HUES6 (cell line): ENCODE measurements around the gene COPS9.
A peak's percentile ranks its signal among the peaks of the same experiment; 100 is the strongest.

Source experiments
- H3K27ac ChIP-seq: 2 replicates; pipeline ENCODE4 v1.7.0; 2013; ENCODE audit warnings: low read depth, mild to moderate bottlenecking, low read length, inconsistent platforms
- H3K27me3 ChIP-seq: 2 replicates; pipeline ENCODE4 v1.6.1; 2013; ENCODE audit warnings: low read length; ENCODE audit not compliant: control insufficient read depth, insufficient read depth
- H3K36me3 ChIP-seq: 2 replicates; pipeline ENCODE4 v1.6.1; 2013; ENCODE audit warnings: low read length; ENCODE audit not compliant: control insufficient read depth, insufficient read depth
- H3K4me1 ChIP-seq: 2 replicates; pipeline ENCODE4 v1.6.1; 2013; ENCODE audit warnings: low read length; ENCODE audit not compliant: control insufficient read depth, insufficient read depth
- H3K4me3 ChIP-seq: 2 replicates; pipeline ENCODE4 v1.5.1; 2013; ENCODE audit warnings: low read depth, low read length
- H3K9ac ChIP-seq: one replicate; pipeline ENCODE4 v1.6.1; 2013; ENCODE audit warnings: mild to moderate bottlenecking, low read length
- H3K9me3 ChIP-seq: 2 replicates; pipeline ENCODE4 v1.6.1; 2013; ENCODE audit warnings: low read depth, low read length; ENCODE audit not compliant: control insufficient read depth, insufficient read depth

Gene COPS9

DNA sequence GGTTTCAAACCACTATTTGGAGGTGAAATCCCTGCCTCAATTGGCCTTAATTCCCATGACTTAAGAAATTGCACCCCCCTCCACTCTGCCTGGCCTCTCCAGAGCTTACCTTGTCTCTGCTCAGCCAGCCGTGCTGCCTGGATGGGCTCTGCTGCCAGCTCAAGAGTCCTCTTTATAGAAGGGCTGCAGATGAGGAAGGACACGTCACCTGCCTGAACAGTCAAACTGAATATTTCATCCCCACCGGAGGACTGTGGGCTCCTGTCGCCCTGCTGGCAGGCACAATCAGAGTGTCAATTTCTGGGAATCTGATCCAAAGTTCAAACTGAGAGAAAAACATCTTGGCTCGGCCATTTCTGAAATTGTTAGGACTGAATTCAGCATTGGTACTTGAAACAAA is 4.4 kb upstream of the COPS9 start, which contains the start of gene OTOS:
TSS of gene OTOS (minus strand) at position 148 of the 400 bp plus-strand sequence. CDS start 332 bp downstream, outside the sequence.
- Histone ChIP-seq H3K27me3 (peaks cover 17% of the 10 kb centered on the region; the same call in 1 of the 2 replicates), H3K9me3 (no peaks in the 10 kb centered on the region), H3K4me3 (no peak within 1 kb of the TSS), H3K9ac (no peak within 1 kb of the TSS), H3K36me3 (no peaks in the 10 kb centered on the region), H3K27ac (no peak within 1 kb of the TSS), H3K4me1 (peaks cover 21% of the 10 kb centered on the region)

DNA sequence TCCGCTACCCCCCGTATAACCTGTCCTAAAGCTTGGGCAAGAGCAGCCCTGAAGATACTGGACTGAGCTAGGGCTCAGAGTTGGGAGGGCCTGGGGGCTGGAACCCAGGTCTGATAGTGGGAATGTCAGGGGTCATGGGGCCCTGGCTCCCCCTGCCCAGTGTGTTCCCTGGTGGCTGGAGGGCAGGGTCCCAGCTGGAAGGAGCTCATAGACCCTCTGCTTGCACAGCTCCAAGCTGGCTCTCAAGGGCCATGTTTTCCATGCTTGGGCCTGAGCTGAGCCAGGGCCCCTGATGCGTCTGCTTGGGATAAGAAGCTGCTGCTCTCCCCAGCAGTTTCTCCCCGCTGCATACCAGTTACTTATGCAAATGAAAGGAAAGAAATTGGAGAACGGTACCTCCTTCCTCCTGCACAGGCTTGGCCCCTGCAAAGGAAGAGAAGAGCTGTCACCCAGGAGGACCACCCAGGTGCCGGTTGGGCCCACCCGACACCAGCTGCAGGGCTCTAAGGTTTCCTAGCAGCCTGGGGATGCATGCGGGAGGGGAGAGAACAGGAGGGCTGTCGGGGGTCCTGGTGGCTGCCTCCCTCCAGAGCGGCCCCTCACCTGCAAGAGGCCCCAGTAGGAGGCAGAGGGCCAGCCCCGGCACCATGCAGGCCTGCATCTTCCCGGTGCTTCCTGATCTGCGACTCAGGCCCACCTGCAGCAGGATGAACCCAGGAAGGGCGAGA is 3.7 kb upstream of the COPS9 start:
- H3K4me3 ChIP-seq: no peak overlapping the region
- H3K9ac ChIP-seq: no peak overlapping the region
- H3K36me3 ChIP-seq: no peaks in the 10 kb centered on the region
- H3K27ac ChIP-seq: no peak overlapping the region
- H3K9me3 ChIP-seq: no peaks in the 10 kb centered on the region
- H3K27me3 ChIP-seq: peaks cover 17% of the 10 kb centered on the region; the same call in 1 of the 2 replicates
- peaks cover 25% of the 10 kb centered on the region for H3K4me1 ChIP-seq

GRCh38 chr2:240139011-240139441 is 2.9 kb upstream of the COPS9 start:
- Histone ChIP-seq H3K36me3 (no peaks in the 10 kb centered on the region), H3K27me3 (peaks cover 17% of the 10 kb centered on the region; the same call in 1 of the 2 replicates), H3K4me3 (no peak overlapping the region), H3K27ac (no peak overlapping the region), H3K9ac (no peak overlapping the region), H3K9me3 (no peaks in the 10 kb centered on the region), H3K4me1 (peaks cover 24% of the 10 kb centered on the region)

- H3K27me3 ChIP-seq: peaks cover 17% of the 10 kb centered on the region; the same call in 1 of the 2 replicates
These were observed 2.3 kb upstream of the COPS9 start for GRCh38 chr2:240138254-240138984.

GRCh38 chr2:240137596-240138253 is 1.6 kb upstream of the COPS9 start:
- H3K4me1 ChIP-seq: peaks cover 22% of the 10 kb centered on the region

More at GRCh38 chr2:240138254-240138984, 2.3 kb upstream of the COPS9 start:
- H3K9ac ChIP-seq: no peak overlapping the region
- no peak overlapping the region for H3K27ac ChIP-seq
- peaks cover 22% of the 10 kb centered on the region for H3K4me1 ChIP-seq
- no peaks in the 10 kb centered on the region for H3K9me3 ChIP-seq
- H3K4me3 ChIP-seq: no peak overlapping the region
- H3K36me3 ChIP-seq: peaks cover 5% of the 10 kb centered on the region

DNA sequence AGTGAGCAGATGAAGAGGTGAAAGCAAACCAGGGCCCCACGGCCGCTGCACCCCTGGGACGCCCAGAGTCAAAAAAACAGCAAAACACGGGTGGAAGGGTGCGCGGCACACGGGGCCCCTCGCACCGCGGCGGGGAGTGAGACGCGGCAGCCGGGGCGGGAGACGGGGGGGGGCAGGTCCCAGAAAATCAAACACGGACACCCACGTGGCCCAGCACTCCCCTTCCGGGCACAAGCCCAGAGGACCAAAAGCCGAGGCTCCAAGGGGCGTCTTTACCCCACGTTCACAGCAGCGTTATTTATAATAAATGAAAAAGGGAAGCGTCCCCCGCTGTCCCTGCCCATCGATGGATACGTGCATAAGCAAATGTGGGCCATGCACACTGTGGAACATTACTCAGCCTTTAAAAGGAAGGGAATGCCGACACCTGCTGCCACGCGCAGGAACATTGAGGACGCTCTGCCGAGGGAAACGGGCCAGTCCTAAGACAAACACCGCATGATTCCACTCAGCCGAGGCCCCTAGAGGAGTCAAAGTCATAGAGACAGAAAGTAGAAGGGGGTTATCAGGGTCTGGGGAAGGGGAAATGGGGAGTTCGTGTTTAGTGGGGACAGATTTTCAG is 677 bp upstream of the COPS9 start:
- H3K9me3 ChIP-seq: no peaks in the 10 kb centered on the region
- H3K36me3 ChIP-seq: peaks cover 21% of the 10 kb centered on the region
- peak overlapping the region; percentile 98 for H3K4me3 ChIP-seq
- H3K27me3 ChIP-seq: peaks cover 17% of the 10 kb centered on the region; the same call in 1 of the 2 replicates
- H3K4me1 ChIP-seq: peaks cover 22% of the 10 kb centered on the region
- no peak overlapping the region for H3K9ac ChIP-seq
- no peak overlapping the region for H3K27ac ChIP-seq

More at GRCh38 chr2:240137596-240138253, 1.6 kb upstream of the COPS9 start:
- Histone ChIP-seq H3K27ac (no peak overlapping the region), H3K9ac (no peak overlapping the region), H3K36me3 (peaks cover 12% of the 10 kb centered on the region), H3K9me3 (no peaks in the 10 kb centered on the region), H3K27me3 (peaks cover 17% of the 10 kb centered on the region; the same call in 1 of the 2 replicates), H3K4me3 (no peak overlapping the region)

DNA sequence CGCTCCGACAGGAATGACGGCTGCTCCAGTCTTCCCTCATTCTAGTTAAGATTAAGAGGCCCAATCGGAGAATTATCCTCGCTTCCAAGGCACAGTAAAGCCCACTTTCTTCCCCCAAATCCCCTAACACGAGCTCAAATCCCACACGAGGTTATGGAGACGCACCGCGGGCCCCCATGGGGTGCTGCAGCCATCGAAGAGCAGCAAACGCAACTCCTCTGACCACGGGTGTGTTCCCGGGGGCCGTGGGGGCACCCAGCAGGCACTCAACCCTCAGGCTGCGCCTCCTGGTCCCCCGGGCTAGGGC is 446 bp downstream of the COPS9 start:
- H3K27ac ChIP-seq: peak overlapping the region; percentile 56; the same call in 1 of the 2 replicates

DNA sequence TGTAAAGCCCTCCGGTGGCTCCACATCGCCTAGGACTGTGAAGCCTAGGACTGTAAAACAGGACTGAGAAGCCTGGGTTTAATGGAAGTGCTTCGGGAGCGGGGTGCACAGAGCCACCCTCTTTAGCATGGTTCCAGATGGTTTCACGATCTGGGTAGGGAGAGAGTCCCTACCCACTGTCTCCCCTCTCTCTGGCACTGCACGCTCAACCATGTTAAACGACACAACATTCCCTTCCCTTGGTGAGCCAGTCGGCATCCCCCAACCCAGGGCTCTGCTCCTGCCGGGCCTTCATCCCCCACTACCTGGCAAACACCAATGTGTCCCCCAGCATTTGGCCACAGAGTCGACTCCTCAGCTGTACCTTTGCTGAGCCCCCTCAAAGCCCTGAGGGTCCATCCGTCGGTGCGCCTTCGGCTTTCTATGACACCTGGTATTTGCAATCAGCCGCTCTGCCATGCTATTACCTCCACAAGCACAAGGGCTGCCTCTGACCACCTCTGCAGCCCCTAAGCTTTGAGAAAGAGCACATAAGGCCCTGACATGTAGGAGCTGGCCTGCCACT is 1.1 kb downstream of the COPS9 start:
- Histone ChIP-seq H3K9ac (peak overlapping the region; percentile 91), H3K27ac (no peak overlapping the region), H3K4me1 (peaks cover 17% of the 10 kb centered on the region)

More for the DNA sequence above, 446 bp downstream of the COPS9 start:
- Histone ChIP-seq H3K4me1 (peaks cover 22% of the 10 kb centered on the region), H3K4me3 (peak overlapping the region; percentile 98), H3K27me3 (peaks cover 17% of the 10 kb centered on the region; the same call in 1 of the 2 replicates), H3K9me3 (no peaks in the 10 kb centered on the region), H3K9ac (peak overlapping the region; percentile 91), H3K36me3 (peaks cover 33% of the 10 kb centered on the region)

GRCh38 chr2:240134466-240134865 is 1.6 kb downstream of the COPS9 start:
- no peaks in the 10 kb centered on the region for H3K9me3 ChIP-seq
- H3K9ac ChIP-seq: peak overlapping the region; percentile 91
- peak overlapping the region; percentile 98 for H3K4me3 ChIP-seq
- peaks cover 11% of the 10 kb centered on the region for H3K4me1 ChIP-seq
- H3K36me3 ChIP-seq: peaks cover 45% of the 10 kb centered on the region
- no peak overlapping the region for H3K27ac ChIP-seq
- H3K27me3 ChIP-seq: peaks cover 17% of the 10 kb centered on the region; the same call in 1 of the 2 replicates

More for the DNA sequence above, 1.1 kb downstream of the COPS9 start:
- Histone ChIP-seq H3K27me3 (peaks cover 17% of the 10 kb centered on the region; the same call in 1 of the 2 replicates), H3K4me3 (peak overlapping the region; percentile 98), H3K36me3 (peaks cover 39% of the 10 kb centered on the region), H3K9me3 (no peaks in the 10 kb centered on the region)

- Histone ChIP-seq H3K4me1 (peaks cover 8% of the 10 kb centered on the region), H3K27ac (no peak overlapping the region), H3K9ac (no peak overlapping the region), H3K9me3 (no peaks in the 10 kb centered on the region), H3K36me3 (peaks cover 55% of the 10 kb centered on the region), H3K4me3 (no peak overlapping the region), H3K27me3 (peaks cover 17% of the 10 kb centered on the region; the same call in 1 of the 2 replicates)
These were observed 2.7 kb downstream of the COPS9 start for GRCh38 chr2:240133401-240133800.
